WTC11 (cell line): Measurements from ENCODE around the gene SCYL3. TPM values are rescaled to one million over a fixed set of nuclear protein-coding genes. Genes with fewer than 3 reads are reported as not detected.

Experiments
- ATAC-seq: fragments of 200-7000 bp; cut with Tn5 transposase; 2 replicates; pipeline ENCODE4 v1.10.0; 2021; ENCODE audit warnings: mild to moderate bottlenecking, moderate library complexity
- CTCF ChIA-PET: fragments of 300-600 bp; sonication (Branson Sonifier 250); formaldehyde crosslinking; loops from one replicate; lab custom pipeline; 2021; ENCODE audit warnings: antibody characterized with exemption; lab: Charles Lee
- POLR2A ChIA-PET: fragments of 350-600 bp; sonication (Branson Sonifier 250); formaldehyde crosslinking; loops from one replicate; lab custom pipeline; 2021; ENCODE audit warnings: antibody characterized with exemption; lab: Charles Lee
- DNase-seq: peaks from one replicate; pipeline ENCODE4 v3.0.0; 2021; ENCODE audit warnings: low spot score
- H3K27ac Mint-ChIP-seq: 2 replicates; pipeline ENCODE4 v1.8.0; 2021; ENCODE audit warnings: mixed read lengths
- H3K27me3 Mint-ChIP-seq: 2 replicates; pipeline ENCODE4 v1.8.0; 2021; ENCODE audit warnings: low read depth, mild to moderate bottlenecking, moderate library complexity, mixed read lengths
- H3K36me3 Mint-ChIP-seq: 2 replicates; pipeline ENCODE4 v1.8.0; 2021; ENCODE audit warnings: mixed read lengths
- H3K4me1 Mint-ChIP-seq: 2 replicates; pipeline ENCODE4 v1.8.0; 2022; ENCODE audit warnings: mixed read lengths
- H3K4me3 Mint-ChIP-seq: 2 replicates; pipeline ENCODE4 v1.8.0; 2021; ENCODE audit warnings: mild to moderate bottlenecking, moderate library complexity, mixed read lengths
- H3K9me3 Mint-ChIP-seq: 2 replicates; pipeline ENCODE4 v1.8.0; 2021; ENCODE audit warnings: mixed read lengths
- CTCF ChIP-seq: fragments of 200-600 bp; IDR thresholded peaks from 2 replicates; pipeline ENCODE4 v1.8.0; 2022; ENCODE audit warnings: antibody characterized with exemption
- GTF2I ChIP-seq: fragments of 250-450 bp; sonication (Bioruptor Pico); conservative IDR thresholded peaks from 2 replicates; pipeline ENCODE4 v1.4.0; 2021; ENCODE audit warnings: mild to moderate bottlenecking
- HMGA2 ChIP-seq: fragments of 250-450 bp; sonication (Bioruptor Pico); IDR thresholded peaks from 2 replicates; pipeline ENCODE4 v1.4.0; 2021; ENCODE audit warnings: mild to moderate bottlenecking, moderate library complexity
- MYBL2 ChIP-seq: sonication (generic); formaldehyde crosslinking; IDR thresholded peaks from 2 replicates; pipeline ENCODE4 v1.8.1; 2023; ENCODE audit warnings: mild to moderate bottlenecking, moderate library complexity, missing genetic modification reagents
- NFATC4 ChIP-seq: fragments of 250-450 bp; sonication (Bioruptor Pico); IDR thresholded peaks from 2 replicates; pipeline ENCODE4 v1.9.0; 2021; ENCODE audit warnings: mild to moderate bottlenecking
- NFE2L1 ChIP-seq: sonication (generic); formaldehyde crosslinking; IDR thresholded peaks from 2 replicates; pipeline ENCODE4 v1.8.1; 2023; ENCODE audit warnings: missing genetic modification reagents
- NR1H2 ChIP-seq: sonication (generic); formaldehyde crosslinking; IDR thresholded peaks from 2 replicates; pipeline ENCODE4 v1.9.0; 2021; ENCODE audit warnings: mild to moderate bottlenecking, moderate library complexity, missing genetic modification reagents
- NR3C1 ChIP-seq: sonication (generic); formaldehyde crosslinking; conservative IDR thresholded peaks from 2 replicates; pipeline ENCODE4 v1.8.1; 2023; ENCODE audit warnings: low read depth, mild to moderate bottlenecking, missing genetic modification reagents
- PRDM15 ChIP-seq: sonication (generic); formaldehyde crosslinking; IDR thresholded peaks from 2 replicates; pipeline ENCODE4 v1.8.0; 2022; ENCODE audit warnings: missing genetic modification reagents
- RELA ChIP-seq: sonication (generic); formaldehyde crosslinking; IDR thresholded peaks from 2 replicates; pipeline ENCODE4 v1.8.1; 2022; ENCODE audit warnings: missing genetic modification reagents, mild to moderate bottlenecking, borderline replicate concordance
- RORB ChIP-seq: fragments of 250-450 bp; sonication (Bioruptor Pico); IDR thresholded peaks from 2 replicates; pipeline ENCODE4 v1.9.0; 2021; ENCODE audit warnings: mild to moderate bottlenecking
- SMAD3 ChIP-seq: sonication (generic); formaldehyde crosslinking; IDR thresholded peaks from 2 replicates; pipeline ENCODE4 v1.8.0; 2022; ENCODE audit warnings: missing genetic modification reagents, mild to moderate bottlenecking, borderline replicate concordance
- SMAD4 ChIP-seq: sonication (generic); formaldehyde crosslinking; IDR thresholded peaks from 2 replicates; pipeline ENCODE4 v1.8.0; 2022; ENCODE audit warnings: mild to moderate bottlenecking, missing genetic modification reagents
- TP53 ChIP-seq: sonication (generic); formaldehyde crosslinking; IDR thresholded peaks from 2 replicates; pipeline ENCODE4 v1.8.1; 2023; ENCODE audit warnings: mild to moderate bottlenecking, missing genetic modification reagents
- ZNF281 ChIP-seq: sonication (generic); formaldehyde crosslinking; IDR thresholded peaks from 2 replicates; pipeline ENCODE4 v1.8.0; 2023; ENCODE audit warnings: mild to moderate bottlenecking, missing genetic modification reagents
- ZNF396 ChIP-seq: fragments of 250-450 bp; sonication (Bioruptor Pico); IDR thresholded peaks from 2 replicates; pipeline ENCODE4 v1.8.0; 2021; ENCODE audit warnings: mild to moderate bottlenecking, moderate library complexity, borderline replicate concordance
- ZNF532 ChIP-seq: fragments of 250-450 bp; sonication (Bioruptor Pico); IDR thresholded peaks from 2 replicates; pipeline ENCODE4 v1.9.0; 2021; ENCODE audit warnings: mild to moderate bottlenecking, borderline replicate concordance
- ZSCAN18 ChIP-seq: fragments of 250-450 bp; sonication (Bioruptor Pico); IDR thresholded peaks from 2 replicates; pipeline ENCODE4 v2.1.2; 2022; ENCODE audit warnings: mild to moderate bottlenecking, moderate library complexity
- total RNA-seq: library from RNA; stranded (reverse); gene quantifications from 3 replicates; pipeline ENCODE4 v1.2.3, GENCODE V29; 2021

Gene SCYL3
- total RNA-seq, 1 experiment from 2014 or later: 5.3 TPM

- TF ChIP-seq ZNF532 (CRISPR knock-in tag): no peak
- TF ChIP-seq HMGA2 (CRISPR knock-in tag): no peak
Observed at GRCh38 chr1:169904834-169905233, 11.1 kb upstream of the SCYL3 start (continued).

- ATAC-seq (no peak), DNase-seq (no peak)
- no peak overlapping the region for H3K27ac Mint-ChIP-seq
- peaks cover 14% of the 10 kb centered on the region for H3K4me1 Mint-ChIP-seq
- no peaks in the 10 kb centered on the region for H3K36me3 Mint-ChIP-seq
- H3K27me3 Mint-ChIP-seq: no peaks in the 10 kb centered on the region
- ChIA-PET POLR2A (no interaction called here), CTCF (no interaction called here)
- no peak overlapping the region for H3K4me3 Mint-ChIP-seq
- H3K9me3 Mint-ChIP-seq: peaks cover 4% of the 10 kb centered on the region
- TF ChIP-seq GTF2I: no peak
- TF ChIP-seq NFE2L1: no peak
- TF ChIP-seq PRDM15 (CRISPR knock-in tag): no peak
- TF ChIP-seq NFATC4 (CRISPR knock-in tag): no peak
- TF ChIP-seq TP53 (CRISPR knock-in tag): no peak
- TF ChIP-seq ZNF281 (CRISPR knock-in tag): no peak
- no peak for TF ChIP-seq RORB (CRISPR knock-in tag)
- TF ChIP-seq ZNF396: no peak
- TF ChIP-seq CTCF: no peak
- TF ChIP-seq SMAD3 (CRISPR knock-in tag): no peak
- no peak for TF ChIP-seq NR1H2 (CRISPR knock-in tag)
- no peak for TF ChIP-seq NR3C1
- no peak for TF ChIP-seq ZSCAN18
- TF ChIP-seq ZNF532 (CRISPR knock-in tag): no peak
- no peak for TF ChIP-seq RELA (CRISPR knock-in tag)
- TF ChIP-seq MYBL2 (CRISPR knock-in tag): no peak
- TF ChIP-seq SMAD4: no peak
Observed at GRCh38 chr1:169902751-169903150, 9.1 kb upstream of the SCYL3 start.
